GM23248 (cell line): Measurements from ENCODE around the gene STX8. TPM values are rescaled to one million over a fixed set of nuclear protein-coding genes. Genes with fewer than 3 reads are reported as not detected.

Experiments used
- DNase-seq: peaks from one replicate; pipeline ENCODE4 v3.0.0-alpha.2; 2015
- H2AFZ ChIP-seq: fragments of 200-600 bp; sonication (generic); 2 replicates; pipeline ENCODE4 v1.6.1; 2016; ENCODE audit warnings: antibody characterized with exemption
- H3F3A ChIP-seq: fragments of 200-600 bp; sonication (generic); 2 replicates; pipeline ENCODE4 v1.6.1; 2016; ENCODE audit warnings: mild to moderate bottlenecking, antibody characterized with exemption, mixed run types; ENCODE audit not compliant: insufficient read depth
- H3K27ac ChIP-seq: fragments of 200-600 bp; sonication (generic); 2 replicates; pipeline ENCODE4 v1.5.1; 2016; ENCODE audit warnings: mild to moderate bottlenecking
- H3K27me3 ChIP-seq: fragments of 200-600 bp; sonication (generic); replicated peaks from 2 replicates; pipeline ENCODE4 v1.6.1; 2016; ENCODE audit warnings: mild to moderate bottlenecking; ENCODE audit not compliant: insufficient read depth
- H3K36me3 ChIP-seq: fragments of 200-600 bp; sonication (generic); 2 replicates; pipeline ENCODE4 v1.6.1; 2016; ENCODE audit warnings: low read depth, mild to moderate bottlenecking
- H3K4me1 ChIP-seq: fragments of 200-600 bp; sonication (generic); 2 replicates; pipeline ENCODE4 v1.6.1; 2016; ENCODE audit warnings: mild to moderate bottlenecking; ENCODE audit not compliant: insufficient read depth
- H3K4me2 ChIP-seq: fragments of 200-600 bp; sonication (generic); one replicate; pipeline ENCODE4 v1.6.1; 2016; ENCODE audit warnings: mild to moderate bottlenecking; ENCODE audit not compliant: unreplicated experiment
- H3K4me3 ChIP-seq: fragments of 200-600 bp; sonication (generic); 2 replicates; pipeline ENCODE4 v1.5.1; 2016; ENCODE audit warnings: mild to moderate bottlenecking
- H3K79me2 ChIP-seq: fragments of 200-600 bp; sonication (generic); 2 replicates; pipeline ENCODE4 v1.6.1; 2016; ENCODE audit warnings: mild to moderate bottlenecking; ENCODE audit not compliant: insufficient read depth
- H3K9ac ChIP-seq: fragments of 200-600 bp; sonication (generic); 2 replicates; pipeline ENCODE4 v1.6.1; 2016; ENCODE audit warnings: mild to moderate bottlenecking
- H3K9me2 ChIP-seq: fragments of 200-600 bp; sonication (generic); 2 replicates; pipeline ENCODE4 v1.6.1; 2016; ENCODE audit warnings: mixed run types, mild to moderate bottlenecking, moderate library complexity; ENCODE audit not compliant: insufficient read depth
- H3K9me3 ChIP-seq: fragments of 200-600 bp; sonication (generic); one replicate; pipeline ENCODE4 v1.6.1; 2017; ENCODE audit warnings: low read depth
- H4K20me1 ChIP-seq: fragments of 200-600 bp; sonication (generic); 2 replicates; pipeline ENCODE4 v1.6.0; 2016; ENCODE audit not compliant: insufficient read depth
- EZH2 ChIP-seq: fragments of 200-600 bp; sonication (generic); IDR thresholded peaks from 2 replicates; pipeline ENCODE4 v1.6.1; 2018; ENCODE audit warnings: antibody characterized with exemption, mild to moderate bottlenecking; ENCODE audit not compliant: insufficient read depth, poor library complexity, severe bottlenecking
- EZH2phosphoT487 ChIP-seq: fragments of 200-600 bp; sonication (generic); IDR thresholded peaks from 2 replicates; pipeline ENCODE4 v1.6.1; 2018; ENCODE audit warnings: antibody characterized with exemption, moderate library complexity, mild to moderate bottlenecking, low read depth; ENCODE audit not compliant: insufficient read depth
- WGBS, 2 experiments: methylation state at CpG; one replicate each; pipeline ENCODE4 v1.1.6; 2015 to 2017; ENCODE audit warnings: low lambda C conversion rate in 2 of 2, low coverage in 1 of 2; ENCODE audit errors: missing lambda C conversion rate in 2 of 2; 5-methylcytosine and 5-hydroxymethylcytosine counted together
- in situ Hi-C: fragments of 300-500 bp; cut with MboI; formaldehyde crosslinking; loops from 2 replicates; pipeline ENCODE4 v1.15.0; 2020
- polyA plus RNA-seq: library from polyadenylated mRNA; unstranded; fragments of >200 nt; fragmentation: Nextera tagmentation; extraction: Ambion mirVana; gene quantifications from 2 replicates; pipeline ENCODE4 v1.2.1, GENCODE V29; 2016
- total RNA-seq: library from RNA; depleted of rRNA; stranded (reverse); fragments of >200 nt; shearing (Covaris generic); gene quantifications from 2 replicates; pipeline ENCODE4 v1.2.3, GENCODE V29; 2014

STX8 gene
- total and polyA plus RNA-seq, 2 experiments from 2014 or later, result 40.7 to 84.3 TPM

- 88% methylated on average over 4 of the region's 4 CpGs for WGBS, 2 experiments
These were observed 37.0 kb downstream of the STX8 start for GRCh38 chr17:9538626-9539025.

GRCh38 chr17:9537177-9537776 is 38.3 kb downstream of the STX8 start:
- Histone ChIP-seq H3K27me3 (no peaks in the 10 kb centered on the region), H3K4me1 (no peaks in the 10 kb centered on the region), H2AFZ (no peak overlapping the region), H3K9ac (no peak overlapping the region), H3F3A (no peaks in the 10 kb centered on the region), H3K4me3 (no peak overlapping the region), H3K4me2 (no peak overlapping the region), H3K36me3 (no peaks in the 10 kb centered on the region), H3K27ac (no peak overlapping the region), H3K9me3 (no peaks in the 10 kb centered on the region), H4K20me1 (no peaks in the 10 kb centered on the region), H3K79me2 (no peaks in the 10 kb centered on the region), H3K9me2 (no peaks in the 10 kb centered on the region)
- in situ Hi-C loops, result loop anchor here (10.0 kb wide), 1 partner anchor 552 kb away; no protein-coding TSS in a partner anchor
- no peak for DNase-seq
- WGBS, 2 experiments, result 94% methylated on average over 12 of the region's 12 CpGs
- TF ChIP-seq EZH2phosphoT487 (no peak), EZH2 (no peak)

More at GRCh38 chr17:9538626-9539025, 37.0 kb downstream of the STX8 start:
- Histone ChIP-seq H3K9me3 (no peaks in the 10 kb centered on the region), H3K36me3 (no peaks in the 10 kb centered on the region), H2AFZ (no peak overlapping the region), H3K9ac (no peak overlapping the region), H3K27ac (no peak overlapping the region), H3F3A (no peaks in the 10 kb centered on the region), H4K20me1 (no peaks in the 10 kb centered on the region), H3K4me1 (no peaks in the 10 kb centered on the region), H3K9me2 (no peaks in the 10 kb centered on the region), H3K4me3 (no peak overlapping the region), H3K27me3 (no peaks in the 10 kb centered on the region), H3K4me2 (no peak overlapping the region), H3K79me2 (no peaks in the 10 kb centered on the region)
- DNase-seq, result no peak
- in situ Hi-C loops, result loop anchor here (10.0 kb wide), 1 partner anchor 554 kb away; no protein-coding TSS in a partner anchor
- TF ChIP-seq EZH2phosphoT487, result no peak
- no peak for TF ChIP-seq EZH2

- Histone ChIP-seq H3F3A (no peaks in the 10 kb centered on the region), H4K20me1 (no peaks in the 10 kb centered on the region), H3K36me3 (no peaks in the 10 kb centered on the region), H3K27ac (no peak overlapping the region), H2AFZ (no peak overlapping the region), H3K4me1 (no peaks in the 10 kb centered on the region), H3K9me3 (no peaks in the 10 kb centered on the region), H3K4me2 (no peak overlapping the region), H3K4me3 (no peak overlapping the region), H3K9me2 (no peaks in the 10 kb centered on the region), H3K79me2 (no peaks in the 10 kb centered on the region), H3K9ac (no peak overlapping the region), H3K27me3 (no peaks in the 10 kb centered on the region)
- no peak for TF ChIP-seq EZH2
- TF ChIP-seq EZH2phosphoT487, result no peak
- WGBS, 2 experiments, result 83 to 84% methylated on average over 8 of the region's 8 CpGs
- no peak for DNase-seq
- in situ Hi-C loops, result loop anchor here (10.0 kb wide), 1 partner anchor 551 kb away; no protein-coding TSS in a partner anchor
These were observed 39.6 kb downstream of the STX8 start for GRCh38 chr17:9536061-9536460.

GRCh38 chr17:9533441-9533840 is 42.2 kb downstream of the STX8 start:
- WGBS, 2 experiments, result 94 to 99% methylated on average over 4 of the region's 4 CpGs
- H2AFZ ChIP-seq, result no peak overlapping the region
- in situ Hi-C loops, result loop anchor here (10.0 kb wide), 1 partner anchor 549 kb away; no protein-coding TSS in a partner anchor

More at GRCh38 chr17:9533441-9533840, 42.2 kb downstream of the STX8 start:
- no peaks in the 10 kb centered on the region for H4K20me1 ChIP-seq
- DNase-seq, result no peak
- TF ChIP-seq EZH2 (no peak), EZH2phosphoT487 (no peak)
- no peak overlapping the region for H3K27ac ChIP-seq
- H3K9me2 ChIP-seq, result no peaks in the 10 kb centered on the region
- H3K4me1 ChIP-seq, result no peaks in the 10 kb centered on the region
- H3K79me2 ChIP-seq, result no peaks in the 10 kb centered on the region
- no peak overlapping the region for H3K4me2 ChIP-seq
- no peak overlapping the region for H3K4me3 ChIP-seq
- no peaks in the 10 kb centered on the region for H3K9me3 ChIP-seq
- H3F3A ChIP-seq, result no peaks in the 10 kb centered on the region
- H3K27me3 ChIP-seq, result no peaks in the 10 kb centered on the region
- H3K9ac ChIP-seq, result no peak overlapping the region
- H3K36me3 ChIP-seq, result no peaks in the 10 kb centered on the region
